ENCODE results near the gene PRDM16. TPM values are rescaled to one million over a fixed set of nuclear protein-coding genes. Genes with fewer than 3 reads are reported as not detected.

The PRDM16 gene
- total and polyA plus RNA-seq, 2 of the 13 experiments (the other 11 are each of a cell fraction or from before 2014, with no cell fraction given): 0.15 to 0.81 TPM

DNA sequence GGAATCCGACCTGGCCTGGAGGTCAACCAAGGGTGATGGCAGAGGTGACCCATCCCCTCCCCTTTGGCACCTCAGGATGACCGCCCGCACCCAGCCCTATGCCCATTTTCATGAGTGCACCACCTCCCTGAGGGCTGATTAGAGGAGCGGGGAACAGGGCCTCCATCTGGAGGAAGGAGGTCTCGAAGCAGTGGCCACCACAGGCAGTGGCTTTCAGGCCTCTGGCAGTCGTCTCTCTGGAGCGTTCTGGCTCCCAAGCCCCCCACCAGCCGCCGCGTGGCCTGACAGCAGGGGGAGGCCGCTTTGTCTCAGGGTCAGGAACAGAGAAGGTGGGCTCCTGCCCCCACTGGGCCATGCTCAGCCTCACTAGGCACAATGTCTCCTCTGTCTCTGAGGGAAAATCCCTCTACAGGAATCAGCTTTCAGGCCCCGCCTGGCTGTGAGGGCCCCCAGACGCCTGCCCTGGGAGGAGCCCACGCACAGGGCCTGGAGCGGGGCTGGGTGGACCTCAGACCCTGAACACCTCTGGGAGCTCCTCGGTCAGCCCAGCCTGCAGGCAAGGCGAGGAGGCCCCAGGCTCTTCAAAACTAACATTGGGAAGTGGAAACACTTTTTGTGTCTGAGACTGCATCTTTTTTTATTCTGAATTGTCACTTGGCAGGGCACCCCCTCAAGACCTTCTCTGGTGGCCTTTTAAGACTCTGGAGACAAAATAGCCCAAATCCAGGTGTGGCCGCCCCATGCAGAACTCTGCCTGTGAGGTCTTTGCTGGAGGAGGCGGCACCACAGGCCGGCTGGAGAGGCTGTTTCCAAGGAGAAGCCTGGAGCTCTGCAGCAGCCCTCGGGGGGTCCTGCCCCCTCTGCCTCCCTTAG, 257.7 kb downstream of the PRDM16 start (continued):
- TF ChIP-seq ZBTB34 (CRISPR knock-in tag; IDR thresholded peaks at IDR 0.05) (peak; percentile 58; the same call in 1 of the 2 replicates), HOXA7 (CRISPR knock-in tag; IDR thresholded peaks at IDR 0.05) (no peak), ZEB1 (IDR thresholded peaks at IDR 0.05; ENCODE audit: insufficient replicate concordance, low read depth) (no peak), CEBPZ (IDR thresholded peaks at IDR 0.05; ENCODE audit: low read length) (no peak), THAP8 (CRISPR knock-in tag; IDR thresholded peaks at IDR 0.05; ENCODE audit: borderline replicate concordance) (no peak), ZNF343 (CRISPR knock-in tag; IDR thresholded peaks at IDR 0.05) (no peak), ZNF282 (IDR thresholded peaks at IDR 0.05; ENCODE audit: partially characterized antibody) (no peak), NR0B2 (CRISPR knock-in tag; IDR thresholded peaks at IDR 0.05) (no peak), KMT2B (CRISPR knock-in tag; IDR thresholded peaks at IDR 0.05) (peak; percentile 51; the same call in 1 of the 2 replicates), CENPX (CRISPR knock-in tag; IDR thresholded peaks at IDR 0.05) (no peak), HMGXB3 (CRISPR knock-in tag; IDR thresholded peaks at IDR 0.05; ENCODE audit: borderline replicate concordance) (no peak), RFX3 (CRISPR knock-in tag; IDR thresholded peaks at IDR 0.05) (no peak)
- TF ChIP-seq, protein P1, sequence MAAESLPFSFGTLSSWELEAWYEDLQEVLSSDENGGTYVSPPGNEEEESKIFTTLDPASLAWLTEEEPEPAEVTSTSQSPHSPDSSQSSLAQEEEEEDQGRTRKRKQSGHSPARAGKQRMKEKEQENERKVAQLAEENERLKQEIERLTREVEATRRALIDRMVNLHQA (CRISPR knock-in tag; IDR thresholded peaks at IDR 0.05): no peak
- TF ChIP-seq, protein P2, sequence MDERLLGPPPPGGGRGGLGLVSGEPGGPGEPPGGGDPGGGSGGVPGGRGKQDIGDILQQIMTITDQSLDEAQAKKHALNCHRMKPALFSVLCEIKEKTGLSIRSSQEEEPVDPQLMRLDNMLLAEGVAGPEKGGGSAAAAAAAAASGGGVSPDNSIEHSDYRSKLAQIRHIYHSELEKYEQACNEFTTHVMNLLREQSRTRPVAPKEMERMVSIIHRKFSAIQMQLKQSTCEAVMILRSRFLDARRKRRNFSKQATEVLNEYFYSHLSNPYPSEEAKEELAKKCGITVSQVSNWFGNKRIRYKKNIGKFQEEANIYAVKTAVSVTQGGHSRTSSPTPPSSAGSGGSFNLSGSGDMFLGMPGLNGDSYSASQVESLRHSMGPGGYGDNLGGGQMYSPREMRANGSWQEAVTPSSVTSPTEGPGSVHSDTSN (CRISPR knock-in tag; IDR thresholded peaks at IDR 0.05): no peak
